ENCODE results near the gene PVRIG.
"Not testable (repeated sequence)": the region's sequence is repeated elsewhere in the genome, so short reads cannot be mapped to it uniquely, and the experiment has no call there.

Gene PVRIG

DNA sequence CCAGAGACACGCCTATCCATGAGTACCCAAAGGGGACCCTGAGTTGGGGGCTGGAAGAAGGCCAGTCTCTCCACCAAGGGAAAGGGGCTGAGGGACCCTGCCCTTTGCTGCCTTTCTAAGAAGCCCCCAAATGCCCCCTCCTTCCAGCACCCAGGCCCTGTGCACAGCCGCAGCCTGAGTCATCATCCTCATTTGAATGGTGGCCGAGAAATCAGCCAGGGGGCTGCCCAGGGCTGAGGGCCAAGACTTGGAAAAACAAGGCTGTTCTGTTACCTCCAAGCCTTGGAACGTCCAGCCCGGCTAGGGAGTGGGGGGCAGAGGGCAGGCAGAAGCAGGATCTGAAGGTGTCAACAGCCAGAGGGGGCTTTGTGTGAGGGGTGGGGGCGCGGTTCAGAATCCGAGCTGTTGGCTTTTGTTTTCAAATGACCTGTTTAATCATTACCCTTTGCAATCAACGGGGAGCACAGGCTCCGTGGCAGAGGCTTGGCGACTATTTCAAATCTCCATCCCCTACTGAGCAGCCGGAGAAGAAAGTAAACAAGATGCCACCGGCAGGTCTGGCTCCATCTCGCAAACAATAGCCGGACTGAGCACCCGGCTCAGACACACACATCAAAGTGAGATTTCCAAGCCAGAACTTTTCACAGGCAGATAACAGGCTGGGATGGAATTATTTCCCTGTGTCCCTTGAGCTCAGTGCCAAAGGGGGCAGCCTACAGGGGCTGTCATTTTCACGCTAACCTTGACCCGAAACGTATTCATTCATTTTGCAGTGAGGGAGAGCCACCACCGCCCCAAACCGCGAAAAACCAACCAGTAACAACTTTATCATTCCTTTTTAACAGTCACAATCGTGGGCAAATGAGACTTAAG, 50.5 kb downstream of the PVRIG start:
- DNase-seq (ENCODE audit: low read depth in 4 of 4, low spot score in 1 of 4), result not testable (repeated sequence)

Measured in stimulated activated CD4-positive, alpha-beta T cell treated with anti-CD3 and anti-CD28 coated beads, Interleukin-1b, Interleukin-23, amount 100 ng/mL, for 24 hours (primary cell).